Endothelial cell of umbilical vein (primary cell): Measurements from ENCODE around the gene SLC12A9. TPM values are rescaled to one million over a fixed set of nuclear protein-coding genes. Genes with fewer than 3 reads are reported as not detected.

Experiments used
- BruUV-seq: library from RNA; stranded (reverse); fragments of 400-500 nt; replicated peaks from 2 replicates; lab custom pipeline; 2021; lab: Mats Ljungman, UMichigan
- CTCF ChIA-PET: fragments of 300-600, 350-600 bp; sonication (Branson Sonifier 250); formaldehyde crosslinking; loops from one replicate; lab custom pipeline; 2021; ENCODE audit warnings: antibody characterized with exemption, inconsistent platforms; lab: Charles Lee
- POLR2A ChIA-PET: fragments of 300-600, 350-600 bp; sonication (Branson Sonifier 250); formaldehyde crosslinking; loops from one replicate; lab custom pipeline; 2021; ENCODE audit warnings: antibody characterized with exemption, inconsistent platforms; lab: Charles Lee
- DNase-seq: peaks from one replicate; pipeline ENCODE4 v3.0.0-alpha.2; 2011; ENCODE audit warnings: low read depth, low spot score
- FAIRE-seq: peaks from 2 replicates; lab custom pipeline; 2011; peaks lifted over from hg19 to GRCh38; lab: Jason Lieb, UNC
- H2AFZ ChIP-seq: 2 replicates; pipeline ENCODE4 v1.6.0; 2012; ENCODE audit warnings: low read depth, low read length, control low read depth, inconsistent platforms
- H3K27ac ChIP-seq: 2 replicates; pipeline ENCODE4 v1.5.1; 2011; ENCODE audit warnings: low read depth, mild to moderate bottlenecking, control low read depth, low read length, moderate library complexity; ENCODE audit not compliant: insufficient read depth
- H3K27me3 ChIP-seq, 2 experiments: 2 replicates each; pipeline versions ENCODE4 v1.6.0 to v1.6.1; 2011; ENCODE audit warnings: low read length in 2 of 2, mixed read lengths in 1 of 2; ENCODE audit not compliant: control insufficient read depth in 2 of 2, insufficient read depth in 2 of 2
- H3K36me3 ChIP-seq, 2 experiments: 2 replicates in 1 of 2; 3 replicates in 1 of 2; pipeline ENCODE4 v1.5.1; 2011; ENCODE audit warnings: low read length in 2 of 2, mild to moderate bottlenecking in 1 of 2, moderate library complexity in 1 of 2; ENCODE audit not compliant: control insufficient read depth in 2 of 2, insufficient read depth in 2 of 2; ENCODE audit errors: extremely low read depth in 1 of 2
- H3K4me1 ChIP-seq: 3 replicates; pipeline ENCODE4 v1.5.1; 2011; ENCODE audit warnings: mild to moderate bottlenecking, low read length; ENCODE audit not compliant: control insufficient read depth, insufficient read depth; ENCODE audit errors: extremely low read depth
- H3K4me2 ChIP-seq: 2 replicates; pipeline ENCODE4 v1.6.1; 2011; ENCODE audit warnings: low read length, control low read depth, mixed read lengths; ENCODE audit not compliant: insufficient read depth
- H3K4me3 ChIP-seq, 3 experiments: fragments of 200-600 bp in 1 of 3; sonication (generic), shearing (Covaris generic) in 1 of 3; replicated peaks in 1 of 3; 2 replicates each; pipeline ENCODE4 v1.5.1; 2011 to 2016; ENCODE audit warnings: control low read depth in 3 of 3, low read length in 3 of 3, mild to moderate bottlenecking in 2 of 3, inconsistent platforms in 1 of 3, low read depth in 1 of 3, moderate library complexity in 1 of 3; ENCODE audit not compliant: insufficient read depth in 1 of 3
- H3K79me2 ChIP-seq: 2 replicates; pipeline ENCODE4 v1.6.0; 2012; ENCODE audit warnings: low read length, inconsistent platforms; ENCODE audit not compliant: control insufficient read depth, insufficient read depth
- H3K9ac ChIP-seq: replicated peaks from 2 replicates; pipeline ENCODE3; 2011; ENCODE audit warnings: low read length, control low read depth; ENCODE audit not compliant: insufficient read depth; ENCODE audit errors: extremely low read depth
- H3K9me1 ChIP-seq: replicated peaks from 3 replicates; pipeline ENCODE4 v1.6.0; 2011; ENCODE audit warnings: mild to moderate bottlenecking, low read length; ENCODE audit not compliant: control insufficient read depth, insufficient read depth; ENCODE audit errors: extremely low read depth
- H3K9me3 ChIP-seq: replicated peaks from 2 replicates; pipeline ENCODE4 v1.5.1; 2012; ENCODE audit warnings: low read length, inconsistent platforms; ENCODE audit not compliant: control insufficient read depth, insufficient read depth
- H4K20me1 ChIP-seq: replicated peaks from 2 replicates; pipeline ENCODE3; 2011; ENCODE audit warnings: mild to moderate bottlenecking, low read length; ENCODE audit not compliant: control insufficient read depth, insufficient read depth; ENCODE audit errors: extremely low read depth
- EZH2 ChIP-seq: IDR thresholded peaks from 2 replicates; pipeline ENCODE4 v1.6.1; 2012; ENCODE audit warnings: borderline replicate concordance, low read depth, mild to moderate bottlenecking, moderate library complexity, low read length, inconsistent platforms; ENCODE audit not compliant: severe bottlenecking
- FOS ChIP-seq: IDR thresholded peaks from 2 replicates; pipeline ENCODE4 v1.6.1; 2011; ENCODE audit warnings: mild to moderate bottlenecking, low read length, moderate library complexity, borderline replicate concordance; ENCODE audit not compliant: insufficient read depth
- GATA2 ChIP-seq: IDR thresholded peaks from 2 replicates; pipeline ENCODE4 v1.7.0; 2011; ENCODE audit warnings: low read depth, mild to moderate bottlenecking, moderate library complexity, mixed read lengths, low read length; ENCODE audit not compliant: insufficient read length, insufficient read depth
- JUN ChIP-seq: IDR thresholded peaks from 2 replicates; pipeline ENCODE4 v1.6.1; 2011; ENCODE audit warnings: borderline replicate concordance, low read depth; ENCODE audit not compliant: insufficient read length, insufficient read depth
- MYC ChIP-seq: IDR thresholded peaks from one replicate; pipeline ENCODE4 v1.6.1; 2011; ENCODE audit warnings: mild to moderate bottlenecking, low read depth, low read length
- POLR2A ChIP-seq: IDR thresholded peaks from 2 replicates; pipeline ENCODE4 v1.6.1; 2012; ENCODE audit warnings: low read depth, mild to moderate bottlenecking, control low read depth, low read length
- POLR2AphosphoS5 ChIP-seq: IDR thresholded peaks from 2 replicates; pipeline ENCODE4 v1.6.1; 2012; ENCODE audit warnings: low read depth, mild to moderate bottlenecking, control low read depth, low read length, moderate library complexity; ENCODE audit not compliant: insufficient read depth
- dilution Hi-C: fragments of 300-500 bp; cut with MboI; formaldehyde crosslinking; loops from one replicate; pipeline ENCODE4 v1.15.0; 2019; ENCODE audit warnings: low sequenced_read_pairs; ENCODE audit not compliant: extremely low pct_ligation_motif_present
- intact Hi-C: fragments of 100-400 bp; cut with micrococcal nuclease; formaldehyde crosslinking; loops from one replicate; pipeline ENCODE4 v1.10.0; 2022
- polyA plus RNA-seq, 4 experiments: library from polyadenylated mRNA; depleted of rRNA in 3 of 4; stranded (reverse) in 3 of 4; unstranded in 1 of 4; fragments of >200 nt; gene quantifications; 2 replicates each; pipeline versions ENCODE4 v1.2.1 to v1.2.3, GENCODE V29; 2011 to 2012; ENCODE audit warnings: missing spikeins in 1 of 4
- total RNA-seq: library from RNA; stranded (reverse); gene quantifications from 2 replicates; pipeline ENCODE4 v1.2.3, GENCODE V29; 2021
- TF ChIP-seq, protein P1 (sequence below): IDR thresholded peaks from 2 replicates; pipeline ENCODE4 v1.6.1; 2011; ENCODE audit not compliant: insufficient read depth, insufficient read length
- TF ChIP-seq, protein P2 (sequence below), 2 donors: IDR thresholded peaks; 1 replicate in 1 of 2; 2 replicates in 1 of 2; pipeline ENCODE4 v1.5.1; 2011; ENCODE audit warnings: low read length in 2 of 2, mild to moderate bottlenecking in 2 of 2, moderate library complexity in 2 of 2, control low read depth in 1 of 2, inconsistent platforms in 1 of 2, low read depth in 1 of 2; ENCODE audit not compliant: insufficient read depth in 1 of 2; ENCODE audit errors: extremely low read depth in 1 of 2

Gene SLC12A9
- total and polyA plus RNA-seq, 2 donors (not counting 3 experiments of a cell fraction or from before 2014, with no cell fraction given) = 35.0 to 37.0 TPM

DNA sequence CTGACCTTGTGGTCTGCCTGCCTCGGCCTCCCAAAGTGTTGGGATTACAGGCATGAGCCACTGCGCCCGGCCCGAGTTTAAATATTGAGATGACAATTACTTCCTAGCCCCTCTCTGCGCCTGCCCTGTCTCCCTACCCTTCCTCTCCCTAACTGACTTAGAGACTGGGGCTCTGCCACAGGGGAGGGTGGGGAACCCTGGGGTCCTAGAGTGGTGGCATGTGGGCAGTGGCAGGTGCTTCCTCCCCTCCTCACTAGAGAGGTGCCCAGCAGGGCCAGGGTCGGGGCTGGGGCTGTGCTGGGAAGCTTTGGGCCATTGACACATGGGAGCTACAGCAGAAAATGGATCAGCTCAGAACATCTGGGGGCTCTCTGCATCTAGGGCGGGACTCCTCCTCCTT lies 50.1 kb downstream of the SLC12A9 start:
- H3K36me3 ChIP-seq = no peaks in the 10 kb centered on the region
- H3K9me1 ChIP-seq = no peaks in the 10 kb centered on the region
- CTCF ChIA-PET = interaction anchor here (1.0 to 5.7 kb wide), 3 partner anchors 151 to 175 kb away, joined by 3 to 21 read pairs (median 4); no protein-coding TSS in a partner anchor
- TF ChIP-seq, protein P1, sequence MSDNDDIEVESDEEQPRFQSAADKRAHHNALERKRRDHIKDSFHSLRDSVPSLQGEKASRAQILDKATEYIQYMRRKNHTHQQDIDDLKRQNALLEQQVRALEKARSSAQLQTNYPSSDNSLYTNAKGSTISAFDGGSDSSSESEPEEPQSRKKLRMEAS = no peak
- TF ChIP-seq, protein P2, sequence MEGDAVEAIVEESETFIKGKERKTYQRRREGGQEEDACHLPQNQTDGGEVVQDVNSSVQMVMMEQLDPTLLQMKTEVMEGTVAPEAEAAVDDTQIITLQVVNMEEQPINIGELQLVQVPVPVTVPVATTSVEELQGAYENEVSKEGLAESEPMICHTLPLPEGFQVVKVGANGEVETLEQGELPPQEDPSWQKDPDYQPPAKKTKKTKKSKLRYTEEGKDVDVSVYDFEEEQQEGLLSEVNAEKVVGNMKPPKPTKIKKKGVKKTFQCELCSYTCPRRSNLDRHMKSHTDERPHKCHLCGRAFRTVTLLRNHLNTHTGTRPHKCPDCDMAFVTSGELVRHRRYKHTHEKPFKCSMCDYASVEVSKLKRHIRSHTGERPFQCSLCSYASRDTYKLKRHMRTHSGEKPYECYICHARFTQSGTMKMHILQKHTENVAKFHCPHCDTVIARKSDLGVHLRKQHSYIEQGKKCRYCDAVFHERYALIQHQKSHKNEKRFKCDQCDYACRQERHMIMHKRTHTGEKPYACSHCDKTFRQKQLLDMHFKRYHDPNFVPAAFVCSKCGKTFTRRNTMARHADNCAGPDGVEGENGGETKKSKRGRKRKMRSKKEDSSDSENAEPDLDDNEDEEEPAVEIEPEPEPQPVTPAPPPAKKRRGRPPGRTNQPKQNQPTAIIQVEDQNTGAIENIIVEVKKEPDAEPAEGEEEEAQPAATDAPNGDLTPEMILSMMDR (IDR thresholded peaks at IDR 0.05; ENCODE audit: extremely low read depth in 1 of 2, insufficient read depth in 1 of 2, low read depth in 1 of 2, low read length in 2 of 2) = no peak
- no peak for TF ChIP-seq FOS
- no peak for TF ChIP-seq GATA2
- TF ChIP-seq EZH2 = no peak
- no peak for TF ChIP-seq POLR2AphosphoS5
- no peak for TF ChIP-seq JUN
- no peak for TF ChIP-seq POLR2A
- TF ChIP-seq MYC = no peak
- no peaks in the 10 kb centered on the region for H3K4me1 ChIP-seq
- FAIRE-seq (no peak), DNase-seq (no peak)
- POLR2A ChIA-PET = interaction anchor here (0.7 kb wide), 1 partner anchor 149 kb away, joined by 4 read pairs; no protein-coding TSS in a partner anchor
- no peak overlapping the region for H3K4me3 ChIP-seq
- dilution Hi-C loops (no loop called here), intact Hi-C loops (no loop called here)
- BruUV-seq = no TSS peak
- H4K20me1 ChIP-seq = no peaks in the 10 kb centered on the region
- no peak overlapping the region for H3K9ac ChIP-seq
- no peak overlapping the region for H2AFZ ChIP-seq
- H3K9me3 ChIP-seq = no peaks in the 10 kb centered on the region
- H3K27me3 ChIP-seq = no peaks in the 10 kb centered on the region
- no peak overlapping the region for H3K4me2 ChIP-seq
- no peak overlapping the region for H3K27ac ChIP-seq
- H3K79me2 ChIP-seq = no peaks in the 10 kb centered on the region
